ENCODE measurements around the gene OAT.

The OAT gene

GRCh38 chr10:124461642-124462347, 43.1 kb upstream of the OAT start, which contains the start of gene LHPP:
LHPP (plus strand) TSS chr10:124461823; CDS start chr10:124461863, 40 bp downstream.
- Histone ChIP-seq H2BK120ac (ENCODE audit: low read depth, low read length) (no peak within 1 kb of the TSS), H3K9me3 (replicated peaks in 1 of 2; ENCODE audit: control insufficient read depth in 2 of 2, insufficient read depth in 1 of 2, low read depth in 1 of 2, low read length in 2 of 2) (peaks cover 0 to 3% of the 10 kb centered on the region in 2 donors), H3K4me1 (ENCODE audit: control insufficient read depth in 2 of 2, insufficient read depth in 1 of 2, low read depth in 1 of 2, low read length in 2 of 2) (peaks cover 0 to 9% of the 10 kb centered on the region in 2 donors), H4K8ac (ENCODE audit: low read depth, low read length) (no peak within 1 kb of the TSS), H3K4me3 (ENCODE audit: low read length in 2 of 2) (peak within 1 kb of the TSS; percentile 75 to 92), H3K14ac (ENCODE audit: low read length) (peak within 1 kb of the TSS; percentile 66), H2AK5ac (ENCODE audit: low read depth, low read length) (no peak within 1 kb of the TSS), H4K91ac (ENCODE audit: low read depth, low read length, poor library complexity) (no peak within 1 kb of the TSS), H2BK5ac (ENCODE audit: low read length) (peak within 1 kb of the TSS; percentile 85), H3K36me3 (replicated peaks in 1 of 2; ENCODE audit: control insufficient read depth in 2 of 2, insufficient read depth in 2 of 2, low read length in 2 of 2) (peaks cover 0 to 2% of the 10 kb centered on the region in 2 donors), H2BK15ac (ENCODE audit: low read length) (peak within 1 kb of the TSS; percentile 54), H3K4me2 (ENCODE audit: insufficient read depth, low read length, poor library complexity, severe bottlenecking) (peak within 1 kb of the TSS; percentile 89), H3K79me1 (ENCODE audit: low read depth, low read length) (no peaks in the 10 kb centered on the region), H3K4ac (ENCODE audit: low read length) (no peak within 1 kb of the TSS), H3K9ac (ENCODE audit: low read depth, low read length, poor library complexity) (peak within 1 kb of the TSS; percentile 99), H2BK12ac (ENCODE audit: low read length) (no peak within 1 kb of the TSS), H2AFZ (ENCODE audit: low read length) (peak within 1 kb of the TSS; percentile 99), H3K18ac (ENCODE audit: low read length) (peak within 1 kb of the TSS; percentile 99), H3K27ac (replicated peaks; ENCODE audit: low read length) (peak within 1 kb of the TSS; percentile 82), H3K23ac (ENCODE audit: low read depth, low read length, poor library complexity) (peak within 1 kb of the TSS; percentile 86), H3K27me3 (ENCODE audit: control insufficient read depth in 3 of 3, insufficient read depth in 3 of 3, low read depth in 1 of 3, low read length in 3 of 3) (peaks cover 0 to 22% (median 0%) of the 10 kb centered on the region in 3 experiments)
- DNase-seq (ENCODE audit: low spot score) = peak; percentile 66
- no CpG with 5 or more reads among the region's 81 CpGs for WGBS, 2 donors (ENCODE audit: extremely low coverage in 2 of 2, insufficient read length in 2 of 2, insufficient replicate concordance in 1 of 2)

DNA sequence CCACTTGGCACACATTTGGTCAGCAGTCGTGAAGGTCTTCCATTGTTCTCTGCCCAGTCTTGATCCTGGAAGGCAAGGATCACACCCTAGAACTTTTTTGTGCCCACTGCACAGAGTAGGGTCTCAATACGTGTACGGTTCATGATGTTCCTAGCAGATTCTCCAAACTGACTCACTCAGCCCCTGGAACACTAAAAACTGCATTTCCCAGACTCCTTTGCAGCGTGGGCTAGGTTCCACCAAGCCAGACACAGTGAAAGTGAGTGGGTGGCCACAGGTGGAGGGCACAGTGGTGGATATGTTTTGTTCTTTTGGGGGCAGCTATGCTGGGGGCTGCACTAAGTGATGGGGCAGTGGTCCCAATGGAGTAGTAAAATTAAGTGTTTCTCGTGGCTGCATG, 41.4 kb upstream of the OAT start:
- Histone ChIP-seq H3K27ac (replicated peaks; ENCODE audit: low read length) (no peak overlapping the region), H3K23ac (ENCODE audit: low read depth, low read length, poor library complexity) (no peak overlapping the region), H3K27me3 (ENCODE audit: control insufficient read depth in 3 of 3, insufficient read depth in 3 of 3, low read depth in 1 of 3, low read length in 3 of 3) (peaks cover 0 to 35% (median 0%) of the 10 kb centered on the region in 3 experiments), H3K4me1 (ENCODE audit: control insufficient read depth in 2 of 2, insufficient read depth in 1 of 2, low read depth in 1 of 2, low read length in 2 of 2) (peaks cover 0 to 2% of the 10 kb centered on the region in 2 donors), H3K9me3 (replicated peaks in 1 of 2; ENCODE audit: control insufficient read depth in 2 of 2, insufficient read depth in 1 of 2, low read depth in 1 of 2, low read length in 2 of 2) (peaks cover 0 to 3% of the 10 kb centered on the region in 2 donors), H3K9ac (ENCODE audit: low read depth, low read length, poor library complexity) (no peak overlapping the region), H4K8ac (ENCODE audit: low read depth, low read length) (no peak overlapping the region), H3K14ac (ENCODE audit: low read length) (no peak overlapping the region), H2BK15ac (ENCODE audit: low read length) (no peak overlapping the region), H2AK5ac (ENCODE audit: low read depth, low read length) (no peak overlapping the region), H3K79me1 (ENCODE audit: low read depth, low read length) (no peaks in the 10 kb centered on the region), H4K91ac (ENCODE audit: low read depth, low read length, poor library complexity) (no peak overlapping the region), H3K4me3 (ENCODE audit: low read length in 2 of 2) (no peak overlapping the region), H2BK12ac (ENCODE audit: low read length) (no peak overlapping the region), H2BK5ac (ENCODE audit: low read length) (no peak overlapping the region), H3K18ac (ENCODE audit: low read length) (no peak overlapping the region), H2BK120ac (ENCODE audit: low read depth, low read length) (no peak overlapping the region), H3K4me2 (ENCODE audit: insufficient read depth, low read length, poor library complexity, severe bottlenecking) (no peak overlapping the region), H3K4ac (ENCODE audit: low read length) (no peak overlapping the region), H3K36me3 (replicated peaks in 1 of 2; ENCODE audit: control insufficient read depth in 2 of 2, insufficient read depth in 2 of 2, low read length in 2 of 2) (no peaks in the 10 kb centered on the region), H2AFZ (ENCODE audit: low read length) (no peak overlapping the region)
- DNase-seq (ENCODE audit: low spot score) = no peak
- no CpG with 5 or more reads among the region's 5 CpGs for WGBS, 2 donors (ENCODE audit: extremely low coverage in 2 of 2, insufficient read length in 2 of 2, insufficient replicate concordance in 1 of 2)

- Histone ChIP-seq H3K23ac (ENCODE audit: low read depth, low read length, poor library complexity) (no peak overlapping the region), H3K27ac (replicated peaks; ENCODE audit: low read length) (no peak overlapping the region), H3K18ac (ENCODE audit: low read length) (no peak overlapping the region), H4K91ac (ENCODE audit: low read depth, low read length, poor library complexity) (no peak overlapping the region), H2BK120ac (ENCODE audit: low read depth, low read length) (no peak overlapping the region), H2BK5ac (ENCODE audit: low read length) (no peak overlapping the region), H2AK5ac (ENCODE audit: low read depth, low read length) (no peak overlapping the region), H2BK12ac (ENCODE audit: low read length) (no peak overlapping the region), H3K27me3 (ENCODE audit: control insufficient read depth in 3 of 3, insufficient read depth in 3 of 3, low read depth in 1 of 3, low read length in 3 of 3) (peaks cover 0 to 42% (median 0%) of the 10 kb centered on the region in 3 experiments), H2BK15ac (ENCODE audit: low read length) (no peak overlapping the region), H3K79me1 (ENCODE audit: low read depth, low read length) (no peaks in the 10 kb centered on the region), H3K4me2 (ENCODE audit: insufficient read depth, low read length, poor library complexity, severe bottlenecking) (no peak overlapping the region), H3K36me3 (replicated peaks in 1 of 2; ENCODE audit: control insufficient read depth in 2 of 2, insufficient read depth in 2 of 2, low read length in 2 of 2) (no peaks in the 10 kb centered on the region), H3K4me3 (ENCODE audit: low read length in 2 of 2) (no peak overlapping the region), H2AFZ (ENCODE audit: low read length) (no peak overlapping the region), H3K4ac (ENCODE audit: low read length) (no peak overlapping the region), H4K8ac (ENCODE audit: low read depth, low read length) (no peak overlapping the region), H3K14ac (ENCODE audit: low read length) (no peak overlapping the region), H3K9me3 (replicated peaks in 1 of 2; ENCODE audit: control insufficient read depth in 2 of 2, insufficient read depth in 1 of 2, low read depth in 1 of 2, low read length in 2 of 2) (no peaks in the 10 kb centered on the region), H3K9ac (ENCODE audit: low read depth, low read length, poor library complexity) (no peak overlapping the region), H3K4me1 (ENCODE audit: control insufficient read depth in 2 of 2, insufficient read depth in 1 of 2, low read depth in 1 of 2, low read length in 2 of 2) (peaks cover 0 to 2% of the 10 kb centered on the region in 2 donors)
- DNase-seq (ENCODE audit: low spot score) = no peak
- no CpG with 5 or more reads among the region's 1 CpG for WGBS, 2 donors (ENCODE audit: extremely low coverage in 2 of 2, insufficient read length in 2 of 2, insufficient replicate concordance in 1 of 2)
Observed at GRCh38 chr10:124459395-124459794, 40.7 kb upstream of the OAT start.

DNA sequence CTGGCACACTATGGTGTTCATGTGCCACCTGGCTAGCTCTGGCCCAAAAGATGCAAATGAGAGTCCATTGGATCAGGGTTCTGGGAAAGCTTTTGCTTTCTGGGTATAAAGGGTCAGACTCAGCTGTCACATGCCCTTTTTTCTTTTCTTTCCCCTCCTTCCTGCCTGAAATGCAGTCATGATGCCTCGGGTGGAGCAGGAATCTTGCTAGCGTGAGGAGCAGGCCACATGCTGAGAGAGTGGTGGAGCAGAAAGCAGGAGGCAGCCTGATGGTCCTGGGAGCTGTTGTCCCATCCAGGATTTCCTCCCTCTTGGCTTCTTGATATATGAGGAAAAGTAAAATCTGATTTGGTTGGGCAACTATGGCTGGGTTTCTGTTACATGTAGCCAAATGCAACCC, 40.2 kb upstream of the OAT start:
- Histone ChIP-seq H3K27ac (replicated peaks; ENCODE audit: low read length) (no peak overlapping the region), H3K4me1 (ENCODE audit: control insufficient read depth in 2 of 2, insufficient read depth in 1 of 2, low read depth in 1 of 2, low read length in 2 of 2) (peaks cover 0 to 2% of the 10 kb centered on the region in 2 donors), H2BK5ac (ENCODE audit: low read length) (no peak overlapping the region), H3K18ac (ENCODE audit: low read length) (no peak overlapping the region), H2AK5ac (ENCODE audit: low read depth, low read length) (no peak overlapping the region), H2BK12ac (ENCODE audit: low read length) (no peak overlapping the region), H3K23ac (ENCODE audit: low read depth, low read length, poor library complexity) (no peak overlapping the region), H4K8ac (ENCODE audit: low read depth, low read length) (no peak overlapping the region), H3K27me3 (ENCODE audit: control insufficient read depth in 3 of 3, insufficient read depth in 3 of 3, low read depth in 1 of 3, low read length in 3 of 3) (peaks cover 0 to 47% (median 0%) of the 10 kb centered on the region in 3 experiments), H3K4me2 (ENCODE audit: insufficient read depth, low read length, poor library complexity, severe bottlenecking) (no peak overlapping the region), H3K9me3 (replicated peaks in 1 of 2; ENCODE audit: control insufficient read depth in 2 of 2, insufficient read depth in 1 of 2, low read depth in 1 of 2, low read length in 2 of 2) (no peaks in the 10 kb centered on the region), H3K36me3 (replicated peaks in 1 of 2; ENCODE audit: control insufficient read depth in 2 of 2, insufficient read depth in 2 of 2, low read length in 2 of 2) (no peaks in the 10 kb centered on the region), H2AFZ (ENCODE audit: low read length) (no peak overlapping the region), H3K4me3 (ENCODE audit: low read length in 2 of 2) (no peak overlapping the region), H3K14ac (ENCODE audit: low read length) (no peak overlapping the region), H3K4ac (ENCODE audit: low read length) (no peak overlapping the region), H3K79me1 (ENCODE audit: low read depth, low read length) (no peaks in the 10 kb centered on the region), H3K9ac (ENCODE audit: low read depth, low read length, poor library complexity) (no peak overlapping the region), H2BK120ac (ENCODE audit: low read depth, low read length) (no peak overlapping the region), H2BK15ac (ENCODE audit: low read length) (no peak overlapping the region), H4K91ac (ENCODE audit: low read depth, low read length, poor library complexity) (no peak overlapping the region)
- WGBS, 2 donors (ENCODE audit: extremely low coverage in 2 of 2, insufficient read length in 2 of 2, insufficient replicate concordance in 1 of 2) = no CpG with 5 or more reads among the region's 2 CpGs
- DNase-seq (ENCODE audit: low spot score) = no peak
